Activated effector memory CD4-positive, alpha-beta T cell treated with Interleukin-2 at 50 U/mL for 16 hours (primary cell): ENCODE results near the gene TMEM9.

ENCODE experiments used
- DNase-seq: peaks from one replicate; pipeline ENCODE4 v3.0.0-alpha.2; 2020

Gene TMEM9

DNA sequence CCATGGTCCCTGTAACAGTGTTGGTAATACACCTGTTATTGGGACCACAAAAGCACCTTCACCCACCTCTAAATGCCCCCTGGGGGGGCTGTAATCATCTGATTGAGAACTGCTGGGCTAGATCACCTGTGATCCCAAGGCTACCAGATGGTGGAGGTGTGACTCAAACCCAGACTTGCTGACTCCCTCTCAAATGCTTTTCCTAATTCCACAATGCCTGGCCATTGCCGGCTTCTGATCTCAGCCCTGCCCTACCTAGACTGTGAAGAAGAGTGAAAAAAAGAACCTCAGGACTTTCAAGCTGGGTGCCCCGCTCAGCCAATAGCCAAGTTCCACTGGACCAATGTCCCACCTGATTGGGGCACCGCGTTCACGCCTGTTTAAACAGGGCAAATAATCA, 9.6 kb downstream of the TMEM9 start:
- DNase-seq: no peak

DNA sequence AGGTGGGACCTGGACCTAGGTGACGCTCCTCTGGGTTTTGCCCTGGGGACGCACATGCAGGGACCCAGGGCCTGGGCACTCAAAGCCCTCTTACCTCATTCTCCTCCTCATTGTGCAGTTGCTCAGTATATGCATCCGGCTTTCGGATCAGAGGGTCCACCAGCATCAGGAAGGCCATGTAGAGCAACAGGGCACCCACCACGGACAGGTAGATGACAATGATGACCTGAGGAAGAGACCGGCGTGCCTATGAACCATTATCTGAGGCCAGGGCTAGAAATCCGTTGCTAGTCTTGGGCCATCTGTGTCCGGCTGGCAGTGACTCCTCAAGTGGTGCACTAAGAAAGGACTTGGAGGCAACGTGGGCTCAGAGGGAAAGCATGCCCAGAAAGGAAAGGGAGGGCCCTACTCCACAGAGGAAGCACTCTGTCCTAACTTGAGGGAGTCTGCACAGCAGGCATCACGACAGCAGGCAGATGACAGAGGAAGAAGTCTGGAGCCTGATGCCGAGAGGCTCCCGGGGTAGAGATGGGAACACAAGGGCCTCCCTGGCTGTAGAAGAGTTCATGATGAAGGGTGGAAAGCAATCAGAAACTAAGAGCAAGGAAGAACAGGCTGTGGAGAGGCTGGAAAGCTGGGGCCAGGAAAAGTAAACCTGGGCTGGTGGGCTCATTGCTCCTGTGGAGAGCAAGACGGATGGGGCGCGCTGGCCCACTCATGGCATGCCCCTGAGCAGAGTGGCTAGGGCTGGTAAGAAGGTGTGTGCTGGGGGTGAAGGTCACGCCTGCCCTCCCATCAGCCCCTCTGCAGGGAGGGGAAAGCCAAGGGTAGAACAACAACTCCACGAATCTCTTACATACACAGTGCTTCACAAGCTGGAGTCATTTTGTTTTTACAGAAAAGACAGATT, 10.3 kb downstream of the TMEM9 start:
- DNase-seq: no peak

DNA sequence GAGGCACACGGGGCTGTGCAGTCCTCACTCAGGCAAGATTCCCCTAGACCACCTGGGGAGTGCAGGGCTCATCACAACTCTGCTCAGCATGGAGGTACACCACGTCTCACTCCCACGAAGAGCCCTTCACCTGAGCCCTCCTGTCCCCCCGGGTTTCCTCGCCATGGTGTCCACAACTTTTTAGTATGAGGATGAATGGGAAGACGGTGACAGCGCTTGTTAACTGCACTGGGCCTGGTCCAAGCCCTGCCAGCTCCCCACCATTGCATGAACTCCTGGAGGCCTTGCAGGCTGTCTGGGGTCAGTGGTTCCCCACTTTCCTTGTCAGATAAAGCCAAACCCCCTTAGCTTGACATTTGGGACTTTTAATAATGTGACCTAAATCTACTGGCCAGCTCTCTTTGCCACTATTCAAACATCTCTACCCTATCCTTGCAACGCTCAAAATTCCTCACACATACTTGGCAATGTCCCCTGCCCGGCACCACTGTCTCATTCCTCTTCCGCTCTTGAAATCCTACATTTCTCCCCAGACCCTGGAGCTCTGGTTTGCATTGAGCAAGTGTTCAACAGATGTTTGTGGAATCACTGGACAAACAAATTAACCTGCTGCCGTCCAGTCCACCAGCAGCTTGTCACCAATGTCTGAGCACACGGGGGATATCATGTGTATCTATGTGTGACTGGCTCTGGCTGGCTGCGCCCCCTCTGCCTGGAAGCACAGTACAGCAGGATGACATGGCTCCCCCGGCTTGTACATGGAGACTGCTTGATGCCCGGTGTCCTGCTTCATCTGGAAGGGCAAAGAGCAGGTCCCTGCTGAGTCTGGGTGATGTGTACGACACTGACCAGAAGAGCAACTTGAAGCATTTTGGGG, 11.2 kb downstream of the TMEM9 start:
- DNase-seq: no peak

DNA sequence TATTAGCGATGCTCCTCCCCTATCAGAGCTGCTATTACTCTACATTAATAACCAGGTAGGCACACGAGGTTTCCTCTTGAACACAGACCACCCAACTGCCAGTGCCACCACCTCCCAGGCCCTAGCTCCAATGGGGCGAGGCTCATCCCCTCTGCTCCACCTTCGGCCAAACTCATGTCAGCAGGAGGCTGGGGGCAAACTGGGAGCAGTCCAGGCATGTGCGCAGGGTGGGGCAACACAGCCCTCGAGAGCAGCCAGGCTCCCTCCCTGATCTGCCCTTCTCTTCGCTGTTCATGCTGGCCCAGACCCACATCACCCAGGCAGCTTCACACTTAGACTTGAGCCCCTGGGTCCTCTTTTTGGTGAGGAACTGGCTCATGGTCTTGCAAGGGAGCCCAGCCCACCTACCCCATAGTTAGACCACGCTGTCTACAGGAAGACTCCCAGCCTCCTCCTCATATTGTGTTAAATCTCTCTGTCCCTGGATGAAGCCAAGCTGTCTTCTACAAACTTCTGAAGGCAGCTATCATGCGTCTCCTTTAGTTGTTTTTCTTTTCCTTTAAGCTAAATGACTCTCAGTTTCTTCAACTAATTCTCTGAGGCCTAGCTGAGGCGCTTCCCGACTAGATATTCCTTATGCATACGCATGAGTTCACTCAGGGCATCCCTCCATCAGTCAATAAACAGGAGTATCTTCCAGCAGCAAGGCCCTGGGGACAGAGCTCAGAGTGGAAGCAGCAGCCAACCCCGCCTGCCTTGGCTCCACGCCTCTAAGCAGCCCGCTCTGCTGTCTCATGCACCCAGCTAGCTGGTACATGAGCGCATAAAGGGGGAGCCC, 12.0 kb downstream of the TMEM9 start:
- no peak for DNase-seq

DNA sequence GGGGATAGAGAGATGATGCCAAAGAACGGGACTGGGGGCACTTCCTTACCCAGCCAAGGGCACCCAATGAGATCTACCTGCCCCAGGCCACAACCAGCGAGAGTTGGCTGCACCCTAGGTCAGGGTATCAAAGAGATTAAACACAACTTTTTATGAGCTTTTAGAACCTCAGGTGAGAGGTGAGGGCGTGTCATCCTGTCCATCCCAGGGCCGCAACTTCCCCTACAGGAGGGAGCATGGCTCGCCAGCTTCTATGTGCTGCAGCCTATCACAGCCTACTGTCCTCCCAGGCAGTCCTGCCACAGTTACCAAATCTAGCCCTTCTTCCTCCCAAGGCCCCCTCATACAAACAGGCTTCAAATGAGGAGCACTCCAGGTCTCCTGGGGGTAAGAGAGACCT, 12.9 kb downstream of the TMEM9 start:
- no peak for DNase-seq

DNA sequence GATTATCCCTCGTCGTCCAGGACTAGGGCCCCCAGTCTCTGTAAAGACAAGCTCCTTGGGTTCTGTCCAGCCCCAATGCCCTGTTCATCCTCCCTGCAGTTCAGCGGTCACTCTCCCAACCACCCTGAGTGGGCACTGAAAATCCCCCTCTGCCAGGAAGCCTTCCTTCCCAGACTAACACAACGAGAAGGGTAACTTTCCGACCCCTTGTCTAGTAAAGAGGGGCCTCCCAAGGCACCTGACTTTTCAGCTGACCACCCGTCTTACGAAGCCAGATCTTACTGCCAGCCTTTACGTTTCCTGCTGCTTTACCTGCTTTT, 13.4 kb downstream of the TMEM9 start:
- DNase-seq: no peak

DNA sequence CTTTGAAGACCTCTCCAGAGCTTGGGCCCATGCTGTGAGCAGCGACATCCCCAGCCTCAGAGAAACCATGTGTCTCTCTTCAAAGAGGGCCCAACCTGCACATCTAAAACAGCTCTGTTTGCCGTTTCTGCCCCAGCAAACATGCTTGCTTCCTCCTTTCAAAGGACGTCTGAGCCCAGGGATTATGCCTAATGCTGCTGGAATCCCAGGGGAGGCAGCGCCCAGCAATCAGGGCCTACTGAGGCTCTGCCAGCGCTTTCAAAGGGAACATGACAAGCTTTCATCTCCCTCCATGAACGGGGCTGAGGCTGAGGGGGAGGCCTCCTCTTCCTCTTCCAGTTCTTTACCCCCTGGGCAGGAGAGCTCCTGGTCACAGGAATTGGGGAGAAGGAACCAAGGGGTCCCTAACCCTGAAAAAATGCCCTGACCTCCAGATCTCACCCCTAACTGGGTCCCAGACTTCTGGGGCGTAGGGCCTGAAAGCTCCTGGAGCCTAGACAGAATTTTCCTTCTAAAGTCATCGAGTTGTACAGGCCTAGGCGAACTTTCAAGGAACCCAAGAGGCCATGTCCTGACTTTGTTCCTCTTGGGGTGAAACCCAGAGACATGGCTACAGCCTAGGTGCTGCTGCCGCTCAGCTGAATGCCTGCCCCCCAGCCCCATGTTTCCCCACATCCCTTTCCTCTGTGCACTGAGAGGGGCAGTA, 13.9 kb downstream of the TMEM9 start:
- DNase-seq: no peak

DNA sequence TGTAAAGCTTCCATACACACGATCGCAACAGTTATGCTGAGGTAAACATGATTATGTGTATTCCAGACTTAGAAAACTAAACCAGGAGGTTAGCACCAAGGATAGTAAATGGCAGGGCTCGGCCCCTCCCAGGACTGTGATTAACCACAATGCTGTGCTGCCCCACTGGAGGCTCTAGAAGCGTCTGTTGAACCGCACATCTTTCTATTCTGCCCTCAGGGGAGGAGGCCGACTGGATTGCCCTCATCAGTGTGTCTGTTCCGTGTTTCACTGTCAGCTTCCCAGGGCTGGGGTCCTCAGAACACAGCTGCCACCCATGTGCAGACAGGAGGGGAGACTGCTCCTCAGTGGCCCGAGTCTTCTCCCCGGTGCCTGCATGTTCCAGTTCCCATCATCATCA, 14.5 kb downstream of the TMEM9 start:
- no peak for DNase-seq

DNA sequence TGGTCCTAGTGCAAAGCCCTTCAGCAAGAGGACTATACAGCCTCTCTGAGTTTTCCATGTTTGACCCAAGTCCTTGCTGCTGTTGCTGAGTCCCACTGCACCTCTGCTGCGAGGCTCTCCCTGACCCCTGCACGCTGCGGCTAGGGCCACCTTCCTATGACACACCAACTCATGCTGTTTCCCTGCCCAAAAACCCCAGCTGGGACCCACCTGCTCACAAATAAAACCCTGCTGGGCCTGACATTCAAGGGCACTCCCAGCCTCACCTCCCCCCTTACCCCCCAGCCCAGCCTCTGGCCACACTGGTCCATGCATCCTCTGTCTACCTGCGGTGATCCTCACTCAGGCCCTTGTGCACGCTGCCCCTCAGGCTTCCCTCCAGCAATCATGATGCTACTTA, 15.0 kb downstream of the TMEM9 start:
- DNase-seq: no peak

DNA sequence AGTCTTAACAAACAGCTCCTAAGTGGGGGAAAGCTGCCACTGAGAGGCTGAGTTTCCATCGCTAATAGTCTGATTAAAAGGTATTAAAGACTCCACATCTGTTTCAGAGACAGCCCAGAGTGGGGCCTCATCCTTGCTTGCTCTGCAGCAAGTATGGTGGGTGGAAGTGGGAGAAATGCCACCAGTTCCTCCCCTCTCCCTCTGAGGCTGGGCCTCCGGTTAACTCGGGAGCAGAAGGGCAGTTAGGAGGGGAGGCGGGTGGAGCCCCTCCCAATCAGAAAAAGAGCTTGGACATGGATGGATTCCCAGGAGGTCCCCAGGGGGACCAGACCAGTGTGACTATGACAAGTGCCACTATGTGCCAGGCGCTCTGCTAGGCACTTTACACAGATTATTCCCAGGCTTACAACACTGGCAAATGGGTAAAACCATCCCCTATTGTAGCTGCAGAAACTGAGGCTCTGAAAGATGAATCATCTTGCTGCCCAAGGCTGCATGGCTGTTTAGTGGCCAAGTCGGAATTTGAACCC, 15.9 kb downstream of the TMEM9 start:
- DNase-seq: no peak

DNA sequence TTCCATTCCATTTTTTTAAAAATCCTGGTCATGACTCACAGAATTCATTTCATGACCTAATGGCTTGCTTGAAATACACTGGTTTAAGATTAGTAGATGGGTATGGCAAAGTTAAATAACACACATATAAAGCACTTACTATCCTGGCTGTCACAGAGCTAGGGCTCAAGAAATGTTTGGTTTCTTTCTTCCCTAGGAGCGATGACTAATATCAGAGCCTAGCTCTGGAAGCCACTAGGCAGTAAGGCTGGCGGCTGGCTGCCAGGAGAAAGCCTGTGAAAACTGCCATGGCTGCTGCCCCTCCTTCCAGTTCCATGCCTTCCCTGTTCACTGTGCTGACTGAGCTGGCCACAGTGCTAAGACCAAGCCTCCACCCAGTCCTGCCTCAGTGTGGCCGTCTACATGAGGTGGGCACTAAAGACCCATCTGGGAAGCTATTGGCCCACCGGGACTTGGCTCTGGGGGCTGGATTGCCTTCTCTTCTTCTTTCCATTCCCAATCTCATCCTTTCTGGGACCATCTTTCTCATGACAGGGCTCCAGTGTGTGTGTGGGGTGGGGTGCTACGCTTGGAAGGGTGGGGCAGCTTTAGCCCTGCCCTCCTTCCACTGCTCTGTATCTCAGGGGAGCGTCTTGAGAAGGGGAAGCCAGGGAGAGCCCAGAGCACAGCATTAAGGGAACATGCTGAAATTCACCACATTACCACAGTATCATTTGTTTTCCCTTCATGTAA, 16.5 kb downstream of the TMEM9 start:
- DNase-seq: no peak

DNA sequence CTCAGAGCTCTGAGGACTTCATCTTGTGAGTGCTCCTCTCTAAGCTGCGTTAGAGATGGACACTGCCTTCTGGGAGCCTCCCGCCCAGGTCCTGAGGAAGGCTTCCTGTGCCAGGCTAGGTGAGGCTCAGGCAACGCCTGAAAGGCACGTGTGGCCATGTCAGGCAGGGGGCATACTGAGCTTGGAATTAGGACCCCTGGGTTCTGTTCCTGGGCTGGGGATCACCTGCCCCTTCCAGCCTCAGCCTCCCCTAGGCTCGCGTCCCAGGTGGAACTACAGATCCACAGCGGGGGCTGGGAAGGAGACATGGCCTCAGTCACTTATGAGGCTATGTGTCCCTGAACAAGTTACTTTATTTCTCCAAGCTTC, 17.3 kb downstream of the TMEM9 start:
- no peak for DNase-seq

DNA sequence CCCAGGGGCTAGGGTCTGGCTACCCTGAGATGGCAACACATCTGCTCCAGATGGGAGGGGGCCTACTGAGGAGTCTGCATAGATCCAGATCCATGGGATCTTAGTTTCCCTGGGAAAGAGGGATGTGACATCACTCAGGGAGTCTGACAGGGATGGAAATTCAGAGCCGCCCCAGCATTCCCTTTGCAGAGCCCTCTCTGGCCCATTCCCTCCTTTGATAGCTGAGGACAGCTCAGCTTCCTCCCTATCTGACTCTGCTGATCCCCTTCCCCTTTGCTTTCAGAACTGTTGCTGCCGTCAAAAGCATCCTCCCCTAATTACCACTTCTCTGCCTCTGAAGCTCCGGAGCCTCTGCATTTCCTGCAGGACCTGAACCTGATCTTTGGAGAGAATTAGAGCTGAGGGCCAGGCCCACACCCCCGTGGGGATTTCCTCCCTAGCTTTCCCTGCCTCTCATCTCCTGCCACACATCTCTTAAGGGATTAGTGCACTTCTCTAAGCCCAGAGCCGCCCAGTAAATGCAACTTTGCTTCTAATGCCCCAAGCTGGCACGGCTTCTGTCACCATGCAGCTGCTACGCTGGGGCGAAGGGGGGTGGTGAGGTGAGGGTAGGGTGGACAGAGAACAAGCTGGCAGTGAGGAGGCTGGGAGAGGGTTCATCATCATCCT, 17.8 kb downstream of the TMEM9 start:
- DNase-seq: no peak

DNA sequence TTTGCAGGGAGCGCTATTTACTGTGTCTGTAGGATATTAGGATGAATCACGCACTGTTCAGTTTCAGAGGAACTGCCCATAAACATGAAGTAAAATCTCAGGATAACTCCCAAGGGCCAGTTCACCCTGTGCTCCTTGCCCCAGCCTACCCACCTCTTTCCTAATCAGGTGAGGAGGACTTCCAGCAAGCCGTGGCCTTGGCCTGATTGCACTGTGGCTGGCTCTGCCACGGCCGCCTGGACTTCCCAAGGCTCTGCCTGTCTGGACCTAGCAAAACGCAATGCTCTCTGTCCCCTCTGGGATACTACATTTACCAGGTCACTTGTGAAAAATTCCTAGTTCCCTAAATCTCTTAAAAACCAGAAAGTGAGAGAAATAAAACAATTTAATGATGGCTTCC, 19.9 kb downstream of the TMEM9 start:
- no peak for DNase-seq

DNA sequence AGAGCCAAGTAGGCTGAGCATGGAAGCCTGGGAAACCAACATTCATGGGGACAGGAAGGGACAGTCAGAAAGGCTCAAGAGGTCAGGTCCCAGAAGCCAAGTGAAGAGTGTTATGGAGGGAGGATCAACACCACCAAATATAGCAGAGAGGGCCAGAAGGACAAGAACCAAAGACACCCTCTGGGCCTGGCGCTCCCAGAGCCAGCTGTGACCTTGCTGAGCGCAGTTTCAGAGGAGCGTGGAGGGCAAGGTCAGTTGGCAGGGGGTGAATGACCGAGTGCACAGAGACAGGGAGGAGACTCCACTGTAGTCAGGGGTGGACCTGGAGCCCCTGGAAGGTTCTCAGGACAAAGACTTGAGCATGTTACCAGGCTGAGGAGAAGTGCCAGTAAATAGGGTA, 22.9 kb downstream of the TMEM9 start:
- DNase-seq: no peak

DNA sequence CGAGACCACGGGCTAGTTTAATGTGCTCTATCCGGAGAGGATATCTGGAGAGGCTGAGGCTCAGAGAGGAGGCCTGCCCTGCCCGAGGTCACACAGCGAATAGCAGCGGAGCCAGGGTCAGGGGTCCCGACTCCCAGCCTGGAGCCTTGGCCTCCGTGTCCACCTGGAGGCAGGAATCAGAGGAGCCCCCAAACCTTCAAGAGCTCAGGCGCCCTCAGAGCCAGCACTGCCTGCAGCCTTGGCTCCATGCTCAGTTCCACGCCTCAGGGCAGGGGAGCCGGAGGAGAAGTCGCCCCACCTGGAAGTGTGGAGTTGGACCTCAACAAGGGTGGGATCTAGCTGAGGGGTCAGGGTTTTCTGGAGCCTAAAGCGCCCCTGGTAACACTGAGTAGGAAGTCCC, 25.3 kb downstream of the TMEM9 start:
- no peak for DNase-seq

DNA sequence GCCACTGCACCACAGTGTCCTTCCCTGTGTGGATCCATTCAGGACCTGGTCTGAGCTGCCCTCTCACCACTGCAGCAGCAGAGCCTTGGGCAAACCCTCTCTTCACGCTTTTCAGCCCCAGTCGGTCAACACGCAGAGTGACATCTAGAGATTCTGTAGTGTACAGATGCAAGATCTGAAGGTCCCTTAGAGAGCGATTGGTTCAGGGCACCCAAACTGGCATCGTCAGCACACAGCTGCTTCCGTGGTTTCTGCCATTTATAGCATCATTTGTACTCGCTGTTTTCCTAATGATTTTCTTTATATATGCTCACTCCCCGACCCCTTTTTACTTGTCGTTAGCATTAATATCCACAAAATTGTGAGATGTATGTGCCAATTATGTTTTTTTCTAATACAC, 25.8 kb downstream of the TMEM9 start:
- no peak for DNase-seq

DNA sequence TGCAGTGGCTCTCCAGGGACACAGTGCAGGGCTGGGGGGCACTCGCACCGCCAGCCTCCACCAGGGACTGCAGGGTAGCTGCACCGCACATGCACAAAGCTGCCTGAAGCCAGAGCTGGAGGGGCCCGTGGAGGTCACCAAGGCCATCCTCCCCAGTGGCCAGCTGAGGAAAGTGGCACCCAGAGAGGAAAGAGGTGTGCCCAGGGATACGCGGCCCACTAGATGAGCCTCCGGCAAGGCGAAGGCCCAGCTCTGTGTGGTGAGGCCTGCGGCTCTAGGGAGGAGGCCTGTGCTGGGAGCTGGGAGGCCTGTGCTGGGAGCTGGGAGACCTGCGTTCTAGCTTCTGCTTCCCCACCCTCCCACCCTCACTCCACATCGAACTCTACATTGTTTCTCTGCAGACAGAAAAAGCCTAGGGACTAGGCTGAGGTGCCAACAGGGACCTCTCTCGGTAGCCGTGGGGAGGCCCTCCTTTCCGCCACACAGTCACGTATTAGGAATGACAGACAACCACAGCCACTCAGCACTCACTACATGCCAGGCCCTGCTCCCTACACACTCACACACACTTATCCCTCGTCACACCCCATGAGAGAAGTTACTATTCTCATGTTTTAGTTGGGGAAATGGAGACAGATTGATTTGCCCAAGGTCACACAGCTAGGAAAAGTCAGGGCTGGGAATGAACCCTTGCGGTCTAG, 26.4 kb downstream of the TMEM9 start:
- DNase-seq: no peak

DNA sequence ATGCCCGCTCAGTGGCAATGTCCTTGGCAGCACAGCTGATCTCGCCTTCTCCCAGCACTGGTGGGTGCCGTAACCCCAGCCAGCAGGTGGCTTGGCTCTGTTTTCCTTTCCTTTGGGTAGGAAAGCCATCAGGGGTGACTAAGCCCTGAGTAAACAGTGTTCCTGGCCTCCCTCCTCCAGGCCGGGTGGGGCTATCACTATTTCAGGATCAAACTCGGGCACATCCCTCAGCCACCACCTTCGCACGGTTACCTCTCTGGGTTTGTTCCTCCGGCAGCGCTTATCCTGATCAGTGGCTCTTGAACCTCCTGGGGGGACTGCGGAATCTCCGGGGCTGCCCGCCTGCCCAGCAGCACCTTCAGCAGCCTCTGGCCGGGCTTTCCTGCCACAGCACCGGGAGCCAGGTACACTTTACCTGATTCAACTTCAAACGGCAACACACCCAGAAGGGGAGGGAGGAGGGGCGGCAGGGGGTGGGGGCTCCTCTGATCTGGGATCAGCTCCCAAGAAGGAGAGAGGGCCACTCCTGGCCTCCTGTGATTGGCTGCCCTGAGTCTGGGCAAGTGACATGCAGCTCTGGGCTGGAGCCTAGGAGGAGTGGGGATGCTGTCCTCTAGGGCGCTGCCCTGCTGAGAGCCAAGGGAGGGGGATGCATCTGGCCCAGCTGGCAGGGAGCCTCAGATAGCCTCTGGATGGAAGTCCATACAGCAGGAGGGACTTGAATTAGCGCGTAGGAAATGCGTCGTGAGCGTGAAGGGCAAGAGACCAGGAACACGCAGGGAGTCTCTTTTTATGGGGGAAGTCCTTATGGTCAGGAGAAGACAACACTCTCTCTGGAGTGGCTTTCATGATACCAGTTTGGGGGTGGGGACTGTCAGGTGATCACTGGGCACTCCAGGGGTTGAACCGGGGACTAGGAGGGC, 27.2 kb downstream of the TMEM9 start, which contains the start of gene ASCL5:
TSS of gene ASCL5 (minus strand) at position 353 of the 923 bp plus-strand sequence. CDS start 11,812 bp downstream, outside the sequence.
- DNase-seq: no peak
